ENCODE results near the gene GLIS2.

Gene GLIS2

GRCh38 chr16:4383591-4384444 is 68.0 kb downstream of the GLIS2 start:
- no peak for DNase-seq (ENCODE audit: low read depth)

DNA sequence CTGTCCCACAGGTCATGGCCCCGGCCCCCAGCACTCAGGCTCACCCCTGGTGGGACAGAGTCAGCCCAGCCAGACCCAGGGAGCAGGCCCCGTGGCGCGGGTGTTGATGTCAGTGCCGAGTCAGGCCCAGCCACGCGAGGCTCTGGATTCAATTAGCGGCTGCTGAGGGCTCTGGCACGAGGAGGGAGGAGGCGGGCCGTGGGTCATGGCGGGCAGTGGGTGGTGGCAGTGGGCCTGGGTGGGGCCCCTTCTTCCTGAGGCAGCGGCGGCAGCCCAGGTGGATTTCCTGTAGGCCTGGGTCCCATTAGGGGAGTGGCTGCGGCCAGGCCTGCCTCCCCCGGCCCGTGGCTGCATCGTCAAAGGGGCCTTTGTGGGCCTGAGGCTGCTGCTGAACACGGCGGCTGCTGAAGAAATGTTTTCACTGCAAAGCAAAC is 68.7 kb downstream of the GLIS2 start:
- DNase-seq (ENCODE audit: low read depth): no peak

- DNase-seq (ENCODE audit: low read depth): no peak
Measured at GRCh38 chr16:4385066-4385788, 69.4 kb downstream of the GLIS2 start.

DNA sequence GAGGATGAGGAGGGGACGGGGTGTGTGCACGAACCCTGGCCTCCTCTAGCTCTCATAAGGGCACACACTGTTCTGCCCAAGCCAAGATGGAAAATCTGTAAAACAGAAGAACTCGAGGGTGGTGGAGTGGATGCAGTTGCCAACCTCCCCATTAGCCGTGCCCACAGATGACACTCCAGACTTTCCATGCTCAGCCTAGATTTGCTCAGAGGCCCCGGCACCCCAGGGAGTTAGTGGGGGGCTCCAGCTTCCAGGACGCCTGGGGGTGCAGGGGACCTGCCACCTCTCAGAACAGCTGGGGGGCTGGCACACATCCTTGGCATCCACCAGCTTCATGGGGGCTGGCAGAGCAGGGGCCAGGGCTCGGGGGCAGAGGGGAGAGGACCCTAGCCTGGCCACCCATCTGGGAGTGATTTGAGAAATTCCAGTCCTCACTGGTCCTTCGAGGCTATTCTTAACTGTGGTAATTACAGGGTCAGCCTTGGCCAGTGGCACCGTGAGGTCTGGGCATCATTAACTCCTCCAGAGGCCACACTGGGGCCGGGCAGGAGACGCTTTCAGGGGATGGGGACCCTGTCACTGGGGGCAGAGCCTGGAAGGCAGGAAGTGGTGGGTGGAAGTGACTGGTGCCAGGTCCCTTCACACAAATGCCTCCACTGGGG is 70.1 kb downstream of the GLIS2 start:
- DNase-seq (ENCODE audit: low read depth): no peak

GRCh38 chr16:4386451-4386805 is 70.6 kb downstream of the GLIS2 start:
- DNase-seq (ENCODE audit: low read depth): no peak

- DNase-seq (ENCODE audit: low read depth): no peak
Measured at GRCh38 chr16:4386951-4387565, 71.2 kb downstream of the GLIS2 start.

- no peak for DNase-seq (ENCODE audit: low read depth)
Measured at GRCh38 chr16:4387781-4388180, 71.9 kb downstream of the GLIS2 start.

- no peak for DNase-seq (ENCODE audit: low read depth)
Measured at GRCh38 chr16:4388271-4389021, 72.6 kb downstream of the GLIS2 start.

Data from stromal cell of bone marrow (primary cell).